Measurements from ENCODE around the gene TPBG. TPM values are rescaled to one million over a fixed set of nuclear protein-coding genes. Genes with fewer than 3 reads are reported as not detected.

The TPBG gene, protein sequence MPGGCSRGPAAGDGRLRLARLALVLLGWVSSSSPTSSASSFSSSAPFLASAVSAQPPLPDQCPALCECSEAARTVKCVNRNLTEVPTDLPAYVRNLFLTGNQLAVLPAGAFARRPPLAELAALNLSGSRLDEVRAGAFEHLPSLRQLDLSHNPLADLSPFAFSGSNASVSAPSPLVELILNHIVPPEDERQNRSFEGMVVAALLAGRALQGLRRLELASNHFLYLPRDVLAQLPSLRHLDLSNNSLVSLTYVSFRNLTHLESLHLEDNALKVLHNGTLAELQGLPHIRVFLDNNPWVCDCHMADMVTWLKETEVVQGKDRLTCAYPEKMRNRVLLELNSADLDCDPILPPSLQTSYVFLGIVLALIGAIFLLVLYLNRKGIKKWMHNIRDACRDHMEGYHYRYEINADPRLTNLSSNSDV
- total RNA-seq (2014; rRNA removed) = 13.0 and 14.9 TPM in 2 replicates
- polyA plus RNA-seq (2012) = 2.0 TPM

DNA sequence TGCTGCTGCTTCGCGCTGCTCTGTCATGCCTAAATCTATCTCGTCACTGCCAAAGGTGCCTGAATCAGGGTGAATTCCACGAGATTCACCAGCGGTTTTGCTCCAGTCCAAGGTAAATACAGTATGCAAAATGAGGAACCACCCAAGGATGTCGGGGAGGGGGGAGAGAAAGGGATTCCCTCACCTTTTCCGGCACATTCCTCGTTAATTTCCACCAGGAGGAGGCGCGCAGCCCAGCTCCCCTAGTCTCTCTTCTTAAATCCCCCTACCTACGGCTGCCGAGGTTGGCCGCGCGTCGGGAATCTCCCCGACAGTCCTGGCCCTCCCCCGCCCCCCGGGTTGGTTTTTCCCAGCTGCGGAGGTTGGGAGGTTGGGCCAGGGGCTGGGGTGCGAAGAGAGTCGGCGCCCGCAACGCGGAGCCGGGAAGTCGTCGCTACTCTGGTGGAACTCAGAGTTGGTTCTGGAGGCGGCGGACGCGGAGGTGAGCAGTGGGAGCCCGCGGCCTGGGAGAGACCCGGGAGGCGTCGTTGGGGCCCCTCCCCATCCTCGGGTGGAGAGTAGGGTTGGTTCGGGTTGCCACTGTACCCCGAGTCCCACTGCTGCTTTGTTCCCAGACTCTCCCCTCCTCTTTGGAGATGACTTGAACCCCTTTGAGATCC, at the start of gene TPBG:
TPBG (plus strand) TSS at position 390 of the 659 bp plus-strand sequence. CDS start 1,145 bp downstream, outside the sequence.
- peak; percentile 40 for DNase-seq (ENCODE audit: low read depth)

DNA sequence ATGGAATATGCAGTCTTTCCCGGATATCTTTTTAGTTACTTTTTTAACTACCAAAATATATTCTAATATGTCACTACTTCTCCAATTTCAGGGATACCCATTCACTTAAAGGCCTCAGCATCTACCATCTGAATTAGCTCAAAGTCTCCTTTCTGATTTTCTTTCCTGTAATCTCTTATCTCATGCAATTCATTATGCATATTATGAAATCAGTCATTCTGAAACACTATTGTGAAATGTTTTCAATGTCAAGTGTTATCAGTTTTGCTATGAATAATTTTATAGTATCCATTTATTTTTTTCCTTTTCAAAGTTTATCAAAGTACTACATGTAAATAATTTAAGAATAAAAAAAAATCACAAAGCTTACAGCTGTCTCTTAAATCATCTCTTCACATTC, 41.2 kb upstream of the TPBG start:
- no peak for DNase-seq (ENCODE audit: low read depth)

DNA sequence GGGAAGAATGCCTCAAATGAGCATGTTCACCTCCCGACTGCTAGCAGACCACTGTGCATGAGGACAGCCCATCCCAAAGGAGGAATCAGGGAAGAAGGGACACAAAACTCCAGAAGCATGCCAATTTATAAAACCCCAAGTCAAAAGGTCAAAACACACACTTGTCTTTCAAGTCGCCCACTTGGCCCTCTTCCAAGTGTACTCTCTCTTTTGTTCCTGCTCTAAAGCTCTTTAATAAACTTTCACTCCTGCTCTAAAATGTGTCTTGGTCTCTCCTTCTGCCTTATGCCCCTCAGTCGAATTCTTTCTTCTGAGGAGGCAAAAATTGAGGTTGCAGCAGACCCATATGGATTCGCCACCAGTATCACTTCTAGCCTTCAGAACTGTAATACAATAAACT, 33.9 kb upstream of the TPBG start:
- no peak for DNase-seq (ENCODE audit: low read depth)

DNA sequence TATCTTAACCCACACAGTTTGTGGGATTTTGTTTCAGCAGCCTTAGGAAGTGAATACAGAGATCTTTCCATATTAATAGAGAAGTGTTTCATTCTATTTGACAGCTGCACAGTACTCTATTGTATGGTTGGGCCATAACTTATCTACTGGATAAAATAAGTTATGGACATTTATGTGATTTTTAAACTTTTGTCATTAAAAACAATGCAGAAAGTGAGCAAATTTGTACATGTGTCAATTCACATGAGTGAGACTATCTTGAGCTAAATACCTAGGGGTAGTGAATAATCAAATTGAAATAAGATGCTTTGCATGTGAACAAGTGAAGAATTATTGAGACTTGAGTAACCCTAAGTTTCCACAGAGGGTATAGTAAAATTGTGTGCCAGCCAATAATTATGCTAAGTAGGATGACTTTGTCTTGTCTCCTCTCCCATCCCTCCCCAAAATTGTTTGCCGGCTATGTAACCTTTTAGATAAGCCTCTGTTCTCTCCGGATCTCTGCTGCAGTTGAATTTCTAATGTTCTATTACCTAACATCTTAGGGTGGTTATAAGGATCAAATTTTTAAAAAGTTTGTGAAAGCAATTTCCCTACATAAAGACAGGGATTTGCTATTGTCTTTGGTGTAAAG, 33.3 kb upstream of the TPBG start:
- no peak for DNase-seq (ENCODE audit: low read depth)

DNA sequence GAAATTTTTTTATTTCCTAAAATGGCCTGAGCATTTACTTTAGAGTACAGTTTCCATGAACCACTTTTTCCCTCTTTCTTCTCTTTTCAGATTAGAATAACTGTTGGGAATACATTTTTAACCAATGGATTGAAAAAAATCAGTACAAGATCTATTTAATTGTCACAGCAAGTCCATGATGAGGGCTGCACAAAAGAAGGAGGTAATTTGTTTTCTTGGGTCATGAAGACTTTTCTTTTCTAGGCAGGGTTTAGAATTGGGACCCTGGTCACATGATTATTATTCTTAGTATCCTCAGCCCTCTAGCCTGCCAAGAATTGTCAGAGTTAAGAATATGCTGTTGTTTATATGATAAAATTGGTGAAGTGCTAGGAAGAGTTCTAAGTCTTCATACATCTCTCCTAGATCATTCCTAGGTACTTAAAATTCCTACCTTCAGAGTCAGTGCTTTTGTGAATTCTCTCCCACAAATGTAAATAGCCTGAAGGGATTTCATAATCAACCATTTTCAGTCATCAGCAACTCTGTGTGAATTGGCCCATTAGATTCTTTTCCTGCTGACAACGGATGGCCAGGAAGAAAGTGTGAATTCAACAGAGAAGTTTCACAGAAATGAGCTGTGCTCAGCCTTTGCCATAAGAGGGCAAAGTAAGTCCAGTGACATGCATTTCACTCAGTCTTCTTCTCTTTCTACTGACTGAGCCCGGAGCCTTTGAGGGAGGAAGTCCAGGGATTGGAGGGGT, 32.4 kb upstream of the TPBG start:
- peak; percentile 3 for DNase-seq (ENCODE audit: low read depth)

DNA sequence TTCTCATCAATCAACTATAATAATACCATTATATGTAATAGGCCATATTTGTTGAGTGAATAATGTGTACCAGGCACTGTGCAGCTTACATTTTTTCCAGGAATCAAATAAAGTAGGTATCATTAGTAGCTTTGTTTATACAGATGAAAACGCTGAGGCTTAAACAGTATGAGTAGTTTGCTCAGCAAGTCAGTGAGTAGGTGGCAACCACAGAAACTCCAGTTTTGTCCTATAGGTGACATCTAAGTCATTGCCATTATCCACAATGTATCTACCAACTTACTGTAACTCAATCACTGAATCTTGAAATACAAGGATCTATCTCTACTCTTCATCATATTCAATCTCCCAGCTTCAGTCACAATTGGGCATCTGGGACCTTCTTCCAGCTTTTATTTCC, 29.8 kb upstream of the TPBG start:
- DNase-seq (ENCODE audit: low read depth) = no peak

DNA sequence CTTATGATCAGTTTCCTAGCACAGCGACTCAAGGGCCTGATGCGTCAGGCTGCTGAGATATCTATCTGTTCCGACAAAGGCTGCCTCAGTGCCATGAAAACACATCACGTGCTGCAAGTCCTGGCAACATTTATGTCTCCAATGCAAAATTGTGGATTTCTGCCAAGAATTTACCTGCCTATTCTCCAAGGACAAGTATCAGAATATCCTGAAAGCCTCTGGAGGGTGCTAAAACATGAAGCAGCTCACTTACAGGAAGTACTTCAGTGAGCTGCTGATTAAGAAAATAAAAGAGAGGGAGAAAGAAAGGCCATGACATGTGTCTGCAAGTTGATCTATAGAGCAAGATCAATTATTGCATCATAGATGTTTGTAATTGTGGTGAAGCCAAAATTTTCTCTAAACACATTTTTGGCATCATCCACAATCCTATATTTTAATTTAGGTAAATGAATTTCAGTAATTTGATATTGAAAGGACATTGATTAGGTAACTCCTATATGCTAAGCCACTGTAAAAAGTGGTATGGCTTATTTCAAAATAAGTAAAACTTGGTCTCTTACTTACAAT, 25.8 kb upstream of the TPBG start:
- no peak for DNase-seq (ENCODE audit: low read depth)

DNA sequence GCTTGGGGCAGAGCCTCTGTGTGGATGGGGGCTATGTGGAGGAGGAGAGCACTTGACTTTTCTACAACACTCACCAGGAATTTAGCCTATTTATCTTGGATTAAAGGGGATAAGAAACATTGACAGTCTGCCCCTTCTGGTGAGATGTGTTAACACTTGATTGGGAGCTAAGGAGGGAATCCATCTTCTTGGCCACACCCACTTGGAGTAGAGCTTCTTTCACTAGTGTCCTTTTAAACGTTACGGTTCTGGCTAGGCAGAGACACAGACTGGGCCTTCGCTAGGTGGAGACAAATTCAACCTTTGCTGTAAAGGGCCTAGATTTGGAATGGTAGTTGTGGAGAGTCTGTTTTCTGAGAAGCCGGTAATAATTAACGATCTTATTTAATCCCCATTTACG, 15.5 kb upstream of the TPBG start:
- DNase-seq (ENCODE audit: low read depth) = peak; percentile 12

DNA sequence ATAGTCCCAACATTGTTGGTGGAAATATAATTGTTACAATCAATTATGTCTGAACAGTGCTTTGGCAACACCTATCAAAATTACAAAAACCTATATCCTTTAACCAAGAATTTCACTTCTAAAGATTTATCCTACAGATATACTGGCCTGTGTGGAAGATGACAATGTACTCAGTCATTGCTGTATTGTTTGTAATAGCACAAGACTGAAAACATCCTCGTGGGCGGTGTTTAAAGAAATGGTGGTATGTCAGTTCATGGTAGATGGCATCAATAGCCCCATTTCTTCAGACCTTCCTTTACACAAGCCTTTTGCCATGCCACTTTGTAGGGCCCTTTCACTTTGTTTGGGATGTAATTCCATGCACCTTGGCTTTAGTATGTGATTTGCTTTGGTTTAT, 9.8 kb upstream of the TPBG start:
- DNase-seq (ENCODE audit: low read depth) = no peak

DNA sequence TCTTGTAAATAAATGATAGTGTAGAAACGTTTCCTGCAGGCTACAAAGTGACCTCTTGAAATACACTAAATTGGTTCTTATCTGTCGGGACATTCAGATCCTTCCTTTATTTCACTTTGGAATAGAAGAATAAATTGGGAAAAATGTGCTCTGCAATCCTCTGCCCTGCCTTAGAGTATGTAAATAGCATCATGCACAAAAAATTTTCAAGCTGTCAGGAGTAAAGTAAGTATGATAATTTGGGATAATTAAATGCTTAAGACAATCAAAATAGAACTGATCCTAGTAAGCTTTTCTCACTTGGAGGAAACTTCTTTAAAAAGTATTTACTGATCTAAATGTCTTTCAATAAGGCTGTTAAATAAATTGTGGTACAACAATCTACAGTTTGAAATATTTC, 3.1 kb upstream of the TPBG start:
- DNase-seq (ENCODE audit: low read depth) = no peak

DNA sequence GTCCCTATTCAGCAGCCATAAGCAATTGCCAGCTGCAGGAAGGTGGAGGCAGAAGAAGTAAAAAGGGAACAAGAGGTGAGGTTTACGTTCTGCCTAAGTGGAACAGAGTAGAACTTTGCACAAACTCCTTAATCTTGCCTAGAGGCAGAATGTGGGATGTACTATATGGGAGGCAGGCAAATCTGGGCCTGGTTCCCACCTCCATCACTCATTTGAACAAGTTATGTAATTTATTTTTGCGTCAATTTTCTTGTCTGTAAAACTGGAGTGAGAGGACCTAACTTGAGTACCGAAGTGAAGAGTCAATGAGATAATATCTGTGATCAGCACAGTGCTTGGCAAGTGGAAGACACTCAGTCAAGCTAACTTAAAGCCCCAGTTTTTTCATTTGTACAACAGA, 2.0 kb upstream of the TPBG start:
- no peak for DNase-seq (ENCODE audit: low read depth)

DNA sequence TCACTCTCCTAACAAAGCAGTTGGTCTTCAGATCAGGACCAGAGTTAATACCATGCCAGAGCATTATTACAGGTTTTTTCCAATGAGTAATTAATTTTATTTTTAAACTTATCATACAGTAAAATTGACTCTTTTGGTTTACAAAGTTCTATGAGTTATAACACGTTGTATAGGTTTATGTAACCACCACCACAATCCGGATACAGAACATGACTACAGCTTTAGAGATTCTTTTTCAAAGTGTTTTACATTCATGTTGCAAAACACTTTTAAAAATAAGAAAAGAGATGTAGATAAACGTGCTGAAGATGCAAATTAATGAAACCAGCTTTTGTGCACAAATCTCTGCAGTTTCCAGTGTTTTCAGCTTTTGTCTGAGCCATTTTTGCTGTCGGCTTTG, 1.5 kb upstream of the TPBG start:
- no peak for DNase-seq (ENCODE audit: low read depth)

DNA sequence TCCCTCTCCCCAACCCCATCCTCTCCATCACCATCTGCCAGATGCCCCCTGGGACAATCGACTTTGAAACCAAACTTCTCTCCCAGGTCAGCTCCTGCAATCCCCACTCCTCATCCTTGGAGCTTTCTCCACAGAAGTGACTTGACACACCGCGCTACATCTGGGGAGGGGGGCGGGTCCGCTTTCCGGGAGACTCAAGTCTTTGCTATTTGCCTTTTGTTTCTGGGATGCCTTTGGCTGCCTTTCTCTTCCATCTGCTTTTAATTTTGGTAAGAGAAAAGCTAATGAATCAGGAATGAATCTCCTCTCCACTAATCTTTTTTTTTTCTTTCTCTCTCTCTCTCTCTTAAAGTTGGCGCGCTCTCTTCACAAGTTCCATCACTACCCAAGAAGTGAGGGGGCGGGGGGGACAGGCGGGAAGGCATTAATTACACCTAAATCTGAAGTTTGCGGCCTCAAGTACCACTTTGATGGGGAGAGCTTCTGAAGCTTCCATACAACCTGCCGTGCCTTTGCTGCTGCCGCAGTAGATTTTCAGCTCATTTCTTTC, 664 bp upstream of the TPBG start:
- no peak for DNase-seq (ENCODE audit: low read depth)

DNA sequence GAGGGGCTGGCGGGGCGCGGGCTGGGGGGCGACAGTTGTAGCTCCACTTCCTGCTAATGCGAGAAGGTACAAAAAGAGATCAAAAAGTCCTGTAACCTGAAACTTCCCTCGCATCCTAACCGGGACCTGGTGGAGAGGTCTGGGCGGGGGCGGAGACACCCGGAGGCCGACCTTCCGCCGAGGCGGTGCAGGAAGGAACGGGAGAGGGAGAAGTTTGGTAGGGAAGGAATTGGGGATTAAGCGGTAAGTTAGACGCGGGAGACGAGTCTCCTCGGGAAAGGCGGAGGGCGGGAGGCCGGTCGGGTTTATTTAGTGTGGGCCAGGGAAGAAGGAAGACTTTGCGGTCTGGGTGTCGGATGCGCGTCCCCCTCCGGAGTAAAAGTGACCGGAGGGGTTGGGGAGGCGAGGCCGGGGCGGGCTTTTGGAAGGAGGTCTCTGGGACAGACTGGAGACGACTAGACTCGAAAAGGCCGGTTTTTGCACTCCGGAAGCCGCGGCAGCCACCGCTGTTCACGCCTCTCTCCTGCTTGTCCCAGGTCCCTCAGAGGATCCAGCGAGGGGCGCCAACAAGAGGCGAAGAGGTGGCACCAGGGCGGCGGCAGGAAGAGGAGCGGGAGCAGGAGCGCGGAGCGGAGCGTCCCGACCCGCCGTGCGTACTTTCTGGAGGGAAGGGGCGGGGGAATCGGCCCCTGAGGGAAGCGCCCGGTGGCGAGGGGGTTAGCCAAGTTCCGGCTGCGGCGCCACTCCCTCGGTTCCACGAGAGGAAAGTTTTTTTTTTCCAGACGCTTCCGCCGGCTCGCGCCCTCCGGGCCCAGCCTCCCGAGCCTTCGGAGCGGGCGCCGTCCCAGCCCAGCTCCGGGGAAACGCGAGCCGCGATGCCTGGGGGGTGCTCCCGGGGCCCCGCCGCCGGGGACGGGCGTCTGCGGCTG, 734 bp downstream of the TPBG start:
- peak; percentile 41 for DNase-seq (ENCODE audit: low read depth)

DNA sequence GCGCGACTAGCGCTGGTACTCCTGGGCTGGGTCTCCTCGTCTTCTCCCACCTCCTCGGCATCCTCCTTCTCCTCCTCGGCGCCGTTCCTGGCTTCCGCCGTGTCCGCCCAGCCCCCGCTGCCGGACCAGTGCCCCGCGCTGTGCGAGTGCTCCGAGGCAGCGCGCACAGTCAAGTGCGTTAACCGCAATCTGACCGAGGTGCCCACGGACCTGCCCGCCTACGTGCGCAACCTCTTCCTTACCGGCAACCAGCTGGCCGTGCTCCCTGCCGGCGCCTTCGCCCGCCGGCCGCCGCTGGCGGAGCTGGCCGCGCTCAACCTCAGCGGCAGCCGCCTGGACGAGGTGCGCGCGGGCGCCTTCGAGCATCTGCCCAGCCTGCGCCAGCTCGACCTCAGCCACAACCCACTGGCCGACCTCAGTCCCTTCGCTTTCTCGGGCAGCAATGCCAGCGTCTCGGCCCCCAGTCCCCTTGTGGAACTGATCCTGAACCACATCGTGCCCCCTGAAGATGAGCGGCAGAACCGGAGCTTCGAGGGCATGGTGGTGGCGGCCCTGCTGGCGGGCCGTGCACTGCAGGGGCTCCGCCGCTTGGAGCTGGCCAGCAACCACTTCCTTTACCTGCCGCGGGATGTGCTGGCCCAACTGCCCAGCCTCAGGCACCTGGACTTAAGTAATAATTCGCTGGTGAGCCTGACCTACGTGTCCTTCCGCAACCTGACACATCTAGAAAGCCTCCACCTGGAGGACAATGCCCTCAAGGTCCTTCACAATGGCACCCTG, 1.6 kb downstream of the TPBG start:
- peak; percentile 7 for DNase-seq (ENCODE audit: low read depth)

DNA sequence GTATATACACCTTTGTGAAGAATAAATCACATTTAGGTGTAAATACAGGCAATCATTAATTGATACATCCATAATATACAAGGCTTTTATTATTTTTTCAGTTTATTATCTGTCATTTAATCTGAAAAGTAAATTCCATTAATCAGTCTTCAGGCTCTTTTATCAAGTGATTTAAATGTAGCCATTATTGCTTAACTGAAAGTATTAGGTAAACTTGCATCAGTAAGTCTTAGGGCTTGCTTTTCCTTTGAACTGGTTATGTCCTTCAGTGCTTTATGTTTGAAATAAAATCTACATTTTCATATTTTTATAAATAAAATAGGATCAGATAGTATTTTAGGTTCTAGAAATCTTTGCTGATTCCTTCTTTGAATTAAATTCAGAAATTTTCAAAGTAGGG, 4.1 kb downstream of the TPBG start:
- DNase-seq (ENCODE audit: low read depth) = no peak

DNA sequence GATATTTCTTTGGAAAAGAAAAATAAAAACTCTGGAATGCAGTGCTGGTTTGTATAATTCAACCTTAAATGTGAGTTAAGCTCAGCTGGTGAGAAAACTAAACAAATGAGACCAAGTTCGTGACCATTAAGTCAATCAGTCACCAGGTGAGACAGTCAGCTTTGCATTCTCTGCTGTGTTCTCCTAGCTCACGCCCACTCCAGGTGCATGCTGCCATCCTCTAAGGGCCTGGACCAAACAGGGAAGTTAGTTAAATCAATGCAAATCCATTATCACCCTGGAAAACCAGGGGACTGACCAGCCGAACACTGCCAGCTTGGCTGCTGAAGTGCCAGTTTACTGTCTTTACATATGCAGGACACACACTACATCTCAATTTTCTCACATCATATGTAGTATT, 7.2 kb downstream of the TPBG start:
- DNase-seq (ENCODE audit: low read depth) = no peak

DNA sequence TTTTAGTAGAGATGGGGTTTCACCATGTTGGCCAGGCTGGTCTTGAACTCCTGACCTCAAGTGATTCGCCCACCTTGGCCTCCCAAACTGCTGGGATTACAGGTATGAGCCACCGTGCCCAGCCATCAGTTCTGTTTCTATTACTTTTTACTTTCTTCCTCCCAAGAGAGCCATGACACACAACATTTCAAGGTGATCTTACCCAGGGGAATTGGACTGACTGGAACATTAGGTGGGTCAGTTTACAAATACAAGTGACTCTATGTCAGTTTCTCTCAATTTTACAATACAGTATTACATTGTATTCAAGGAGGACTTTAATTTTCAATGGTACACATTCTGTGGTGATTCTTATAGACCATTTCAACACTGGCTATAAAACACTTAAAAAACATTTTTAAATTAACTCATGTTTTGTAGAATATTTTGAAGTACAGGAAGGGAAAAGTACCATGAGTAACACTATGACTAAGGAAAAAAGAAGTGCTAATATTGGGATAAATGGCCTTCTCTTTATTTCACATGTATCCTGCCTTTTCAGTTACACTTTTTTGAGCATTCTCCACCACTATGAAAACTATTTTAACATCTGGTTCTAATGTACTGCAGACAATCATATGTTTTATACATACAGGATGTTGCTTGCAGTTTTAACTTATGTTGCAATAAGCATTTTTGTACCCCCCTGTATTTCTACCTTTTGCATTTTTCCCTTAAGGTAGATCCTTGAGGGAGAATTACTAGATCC, 8.4 kb downstream of the TPBG start:
- peak; percentile 17 for DNase-seq (ENCODE audit: low read depth)

DNA sequence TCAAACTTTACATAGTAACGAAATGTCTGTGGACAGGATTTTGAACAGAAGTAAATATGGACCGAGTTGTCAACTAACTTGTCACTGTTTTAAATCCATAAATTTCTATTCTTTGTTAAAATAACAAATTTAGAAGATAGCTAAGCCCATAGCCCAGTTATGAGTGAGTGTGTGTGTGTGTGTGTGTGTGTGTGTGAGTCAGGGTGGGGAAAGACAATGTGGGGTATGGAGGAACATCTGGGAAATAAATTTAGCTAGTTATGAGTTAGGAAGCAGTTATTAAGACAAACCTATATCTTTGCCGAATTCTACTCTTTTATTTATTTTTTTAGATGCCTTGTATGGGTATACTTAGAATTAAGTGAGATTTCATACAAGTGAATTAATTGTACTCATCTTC, 9.0 kb downstream of the TPBG start:
- no peak for DNase-seq (ENCODE audit: low read depth)
